Lung (tissue), 12 donors: ENCODE data around the gene COG5. TPM values are rescaled to one million over a fixed set of nuclear protein-coding genes. Genes with fewer than 3 reads are reported as not detected.

Source experiments
- ATAC-seq: fragments of 200-7000 bp; cut with Tn5 transposase; one replicate; pipeline ENCODE4 v1.9.1; 2020; ENCODE audit warnings: moderate number of reproducible peaks; ENCODE audit not compliant: insufficient read depth, low FRiP score
- DNase-seq, 3 donors: peaks; one replicate each; pipeline ENCODE4 v3.0.0-alpha.2; 2013 to 2017
- H3K27ac ChIP-seq, 2 donors: one replicate each; pipeline ENCODE4 v1.5.1; 2013; ENCODE audit warnings: mild to moderate bottlenecking in 2 of 2, moderate library complexity in 2 of 2, control low read depth in 1 of 2, inconsistent platforms in 1 of 2, low read depth in 1 of 2, low read length in 1 of 2
- H3K27me3 ChIP-seq, 3 donors: one replicate each; pipeline ENCODE4 v1.5.1; 2013; ENCODE audit warnings: low read length in 2 of 3; ENCODE audit not compliant: control insufficient read depth in 3 of 3, insufficient read depth in 3 of 3
- H3K36me3 ChIP-seq, 4 donors: one replicate each; pipeline ENCODE4 v1.5.1; 2013; ENCODE audit warnings: low read length in 4 of 4, mild to moderate bottlenecking in 1 of 4, moderate library complexity in 1 of 4; ENCODE audit not compliant: control insufficient read depth in 4 of 4, insufficient read depth in 4 of 4
- H3K4me1 ChIP-seq, 5 donors: one replicate each; pipeline ENCODE4 v1.5.1; 2013; ENCODE audit warnings: low read length in 5 of 5, mild to moderate bottlenecking in 2 of 5, moderate library complexity in 1 of 5; ENCODE audit not compliant: control insufficient read depth in 5 of 5, insufficient read depth in 5 of 5
- H3K4me3 ChIP-seq: one replicate; pipeline ENCODE4 v1.5.1; 2013; ENCODE audit warnings: mild to moderate bottlenecking, control low read depth, moderate library complexity
- H3K9ac ChIP-seq, 2 donors: one replicate each; pipeline ENCODE4 v1.5.1; 2013; ENCODE audit warnings: low read length in 2 of 2, control low read depth in 1 of 2; ENCODE audit not compliant: insufficient read depth in 1 of 2
- H3K9me3 ChIP-seq, 4 donors: one replicate each; pipeline ENCODE4 v1.5.1; 2013; ENCODE audit warnings: low read length in 3 of 4, mild to moderate bottlenecking in 1 of 4, moderate library complexity in 1 of 4; ENCODE audit not compliant: control insufficient read depth in 4 of 4, insufficient read depth in 3 of 4
- WGBS, 2 donors: extraction: QIAGEN DNeasy Blood & Tissue Kit; methylation state at CpG; one replicate each; pipeline ENCODE4 v1.1.7; 2013; 5-methylcytosine and 5-hydroxymethylcytosine counted together
- polyA plus RNA-seq, 2 donors: library from polyadenylated mRNA; stranded (reverse); fragments of 200-250 nt; gene quantifications; one replicate each; pipeline ENCODE4 v1.2.1, GENCODE V29; 2013
- total RNA-seq, 2 donors: library from RNA; depleted of rRNA in 1 of 2; stranded (reverse); fragments of >200 nt in 1 of 2; gene quantifications; one replicate each; pipeline ENCODE4 v1.2.1, GENCODE V29; 2014 to 2021
- TF ChIP-seq, protein P1 (sequence below): IDR thresholded peaks from 2 replicates; pipeline ENCODE4 v1.5.1; 2012; ENCODE audit warnings: mild to moderate bottlenecking; ENCODE audit errors: control extremely low read depth, extremely low read depth
- donor health status: control.
- donor health status: control.
- donor health status: Bipolar disorder and iron deficiency.
- donor health status: healthy.
- donor health status: DM: yes; HTN: yes; CAD: no.

The COG5 gene
- total and polyA plus RNA-seq, 4 donors = 5.6 to 101 (median 27.2) TPM

DNA sequence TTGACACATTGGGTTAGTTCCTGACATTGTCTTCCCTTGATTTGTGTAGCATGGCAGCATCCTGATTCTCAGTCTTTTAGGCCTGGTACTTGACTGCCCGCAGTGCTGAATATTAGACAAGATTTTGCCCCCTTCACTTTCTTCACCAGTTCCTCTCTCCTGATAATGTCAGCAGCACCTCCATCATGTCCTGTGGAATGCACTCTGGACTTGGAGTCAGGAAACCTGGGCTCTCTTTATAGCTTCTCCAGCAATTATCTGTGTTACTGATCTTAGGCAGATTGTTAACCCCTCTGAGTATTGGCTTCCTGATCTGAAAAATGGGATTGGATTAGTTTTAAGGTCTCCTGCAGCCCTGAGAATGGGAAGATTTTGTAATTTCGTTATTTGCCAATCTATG lies 375.9 kb downstream of the COG5 start:
- TF ChIP-seq, protein P1, sequence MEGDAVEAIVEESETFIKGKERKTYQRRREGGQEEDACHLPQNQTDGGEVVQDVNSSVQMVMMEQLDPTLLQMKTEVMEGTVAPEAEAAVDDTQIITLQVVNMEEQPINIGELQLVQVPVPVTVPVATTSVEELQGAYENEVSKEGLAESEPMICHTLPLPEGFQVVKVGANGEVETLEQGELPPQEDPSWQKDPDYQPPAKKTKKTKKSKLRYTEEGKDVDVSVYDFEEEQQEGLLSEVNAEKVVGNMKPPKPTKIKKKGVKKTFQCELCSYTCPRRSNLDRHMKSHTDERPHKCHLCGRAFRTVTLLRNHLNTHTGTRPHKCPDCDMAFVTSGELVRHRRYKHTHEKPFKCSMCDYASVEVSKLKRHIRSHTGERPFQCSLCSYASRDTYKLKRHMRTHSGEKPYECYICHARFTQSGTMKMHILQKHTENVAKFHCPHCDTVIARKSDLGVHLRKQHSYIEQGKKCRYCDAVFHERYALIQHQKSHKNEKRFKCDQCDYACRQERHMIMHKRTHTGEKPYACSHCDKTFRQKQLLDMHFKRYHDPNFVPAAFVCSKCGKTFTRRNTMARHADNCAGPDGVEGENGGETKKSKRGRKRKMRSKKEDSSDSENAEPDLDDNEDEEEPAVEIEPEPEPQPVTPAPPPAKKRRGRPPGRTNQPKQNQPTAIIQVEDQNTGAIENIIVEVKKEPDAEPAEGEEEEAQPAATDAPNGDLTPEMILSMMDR = no peak
- no peak overlapping the region for H3K27ac ChIP-seq
- H3K36me3 ChIP-seq = peaks cover 12 to 44% (median 16%) of the 10 kb centered on the region in 4 donors
- DNase-seq (no peak), ATAC-seq (no peak)
- H3K27me3 ChIP-seq = no peaks in the 10 kb centered on the region
- WGBS, 2 donors = 80 to 88% methylated on average over 2 of the region's 2 CpGs
- no peaks in the 10 kb centered on the region for H3K4me1 ChIP-seq
- no peak overlapping the region for H3K4me3 ChIP-seq
- H3K9ac ChIP-seq = no peak overlapping the region
- no peaks in the 10 kb centered on the region for H3K9me3 ChIP-seq

DNA sequence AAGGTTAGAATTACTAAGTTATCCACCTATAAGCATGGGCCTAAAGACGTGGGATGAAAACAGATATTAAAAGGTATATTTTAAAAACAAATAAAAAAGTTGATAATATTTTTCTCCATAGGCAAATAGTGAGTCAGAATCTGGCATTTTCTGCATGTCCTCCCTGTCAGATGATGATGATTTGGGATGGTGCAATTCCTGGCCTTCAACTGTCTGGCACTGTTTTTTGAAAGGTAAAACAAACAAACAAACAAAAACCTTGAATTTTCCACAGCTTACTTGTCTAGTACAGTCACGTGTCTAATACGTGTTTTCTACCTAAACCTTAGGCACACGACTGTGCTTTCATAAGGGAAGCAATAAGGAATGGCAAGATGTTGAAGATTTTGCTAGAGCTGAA lies 377.5 kb downstream of the COG5 start:
- no peaks in the 10 kb centered on the region for H3K9me3 ChIP-seq
- ATAC-seq = no peak
- H3K27me3 ChIP-seq = no peaks in the 10 kb centered on the region
- H3K9ac ChIP-seq = no peak overlapping the region
- TF ChIP-seq, protein P1 = no peak
- no peaks in the 10 kb centered on the region for H3K4me1 ChIP-seq
- no peak for DNase-seq
- H3K27ac ChIP-seq = no peak overlapping the region
- no peak overlapping the region for H3K4me3 ChIP-seq
- WGBS, 2 donors = 96 to 97% methylated on average over 4 of the region's 4 CpGs
- H3K36me3 ChIP-seq = peaks cover 11 to 44% (median 16%) of the 10 kb centered on the region in 4 donors

DNA sequence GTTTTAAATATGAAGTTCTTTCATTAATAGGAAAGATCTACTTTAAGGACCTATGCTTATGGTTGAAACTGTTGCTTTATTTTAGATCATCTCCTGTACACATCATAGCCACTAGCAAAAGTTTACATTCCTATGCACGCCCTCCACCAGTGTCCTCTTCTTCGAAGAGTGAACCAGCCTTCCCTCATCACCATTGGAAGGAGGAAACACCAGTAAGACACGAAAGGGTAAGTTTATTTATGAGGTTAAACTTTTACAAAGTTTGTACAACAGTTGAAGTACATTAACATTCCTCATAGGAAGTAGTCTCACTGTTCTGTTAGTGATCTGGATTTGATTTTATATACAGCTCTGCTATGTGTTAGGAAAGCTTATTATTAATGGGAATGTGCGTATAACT lies 378.0 kb downstream of the COG5 start:
- H3K4me1 ChIP-seq = peaks cover 0 to under 1% (median 0%) of the 10 kb centered on the region in 5 donors
- TF ChIP-seq, protein P1 = no peak
- no peak overlapping the region for H3K27ac ChIP-seq
- ATAC-seq (no peak), DNase-seq (no peak)
- H3K9ac ChIP-seq = no peak overlapping the region
- peaks cover 11 to 42% (median 15%) of the 10 kb centered on the region in 4 donors for H3K36me3 ChIP-seq
- 75 to 76% methylated on average over 4 of the region's 4 CpGs for WGBS, 2 donors
- no peaks in the 10 kb centered on the region for H3K9me3 ChIP-seq
- no peaks in the 10 kb centered on the region for H3K27me3 ChIP-seq
- H3K4me3 ChIP-seq = no peak overlapping the region

DNA sequence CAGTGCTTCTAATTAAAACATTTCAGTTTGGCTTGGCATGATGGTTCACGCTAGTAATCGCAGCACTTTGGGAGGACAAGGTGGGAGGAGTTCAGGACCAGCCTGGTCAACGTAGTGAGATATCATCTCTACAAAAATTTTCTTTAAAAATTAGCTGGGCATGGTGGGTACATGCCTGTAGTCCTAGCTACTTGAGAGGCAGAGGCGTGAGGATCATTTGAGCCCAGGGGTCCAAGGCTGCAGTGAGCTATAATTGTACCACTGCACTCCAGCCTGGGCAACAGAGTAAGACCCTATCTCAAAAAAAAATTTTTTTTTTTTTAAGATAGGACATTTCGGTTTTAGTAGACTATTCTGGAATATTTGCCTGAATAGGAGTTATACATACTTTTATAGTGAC lies 382.5 kb downstream of the COG5 start:
- no peak overlapping the region for H3K4me3 ChIP-seq
- no peak overlapping the region for H3K9ac ChIP-seq
- 93 to 95% methylated on average over 5 of the region's 5 CpGs for WGBS, 2 donors
- H3K27ac ChIP-seq = no peak overlapping the region
- H3K27me3 ChIP-seq = no peaks in the 10 kb centered on the region
- no peaks in the 10 kb centered on the region for H3K9me3 ChIP-seq
- ATAC-seq (no peak), DNase-seq (no peak)
- H3K36me3 ChIP-seq = peaks cover 6 to 25% (median 7%) of the 10 kb centered on the region in 4 donors
- H3K4me1 ChIP-seq = peaks cover 0 to 17% (median 0%) of the 10 kb centered on the region in 5 donors
- TF ChIP-seq, protein P1 = no peak
